ENCODE data around the gene FAM120B. TPM values are rescaled to one million over a fixed set of nuclear protein-coding genes. Genes with fewer than 3 reads are reported as not detected.
A peak's percentile ranks its signal among the peaks of the same experiment; 100 is the strongest.

Gene FAM120B
- total and polyA plus RNA-seq, 2 of the 4 experiments (the other 2 are of a cell fraction) = 15.3 to 28.0 TPM

DNA sequence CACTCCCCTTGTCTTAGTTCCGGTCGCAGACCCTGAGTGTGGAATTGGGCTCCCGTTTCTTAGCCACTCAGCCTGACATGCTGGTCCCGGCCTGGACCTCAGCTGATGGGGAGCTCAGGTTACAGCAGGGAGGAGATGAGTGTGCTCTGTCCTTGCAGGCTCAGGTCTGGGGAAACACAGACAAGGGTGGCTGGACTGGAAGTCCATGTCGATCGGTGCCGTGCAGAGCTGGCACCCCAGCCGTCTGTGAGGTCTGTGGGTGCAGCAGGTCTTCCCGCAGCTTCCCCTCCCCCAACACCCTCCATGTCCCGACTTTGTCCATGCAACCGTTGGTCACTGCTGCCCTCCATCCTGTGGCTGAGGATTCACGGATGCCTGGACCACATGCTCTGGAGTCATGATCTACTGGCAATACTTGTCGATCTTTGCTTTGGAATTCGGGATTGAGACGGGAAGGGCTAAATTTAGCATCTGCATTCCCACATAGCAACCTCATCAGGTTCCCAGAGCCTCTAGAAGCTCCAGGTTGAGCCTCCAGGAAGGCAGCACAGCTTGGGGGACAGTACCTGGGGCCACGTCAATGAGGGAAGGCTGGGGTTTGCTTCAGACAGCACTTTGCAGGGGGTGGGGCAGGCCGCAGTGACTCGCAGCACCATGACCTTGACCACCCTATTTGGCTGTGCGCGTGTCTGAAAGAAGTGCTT, 127.7 kb downstream of the FAM120B start:
- Histone ChIP-seq H3K36me3 (ENCODE audit: control insufficient read depth, insufficient read depth, low read length) (no peaks in the 10 kb centered on the region), H2BK20ac (ENCODE audit: low read depth, low read length) (no peak overlapping the region), H3K9me3 (ENCODE audit: control insufficient read depth, insufficient read depth, low read length) (no peaks in the 10 kb centered on the region), H3K9ac (ENCODE audit: low read depth, low read length) (no peak overlapping the region), H2AFZ (replicated peaks; ENCODE audit: low read length, poor library complexity) (peak overlapping the region; percentile 74), H3K4me1 (ENCODE audit: control insufficient read depth, insufficient read depth, low read length) (peaks cover 15% of the 10 kb centered on the region), H3K79me1 (ENCODE audit: low read depth in 1 of 2, low read length in 2 of 2) (0 out of 4 replicates have a peak, but pooled peaks cover 0 to 4% of the 10 kb centered on the region in 2 experiments), H3K56ac (ENCODE audit: extremely low read depth, insufficient read depth, low read length) (no peak overlapping the region), H3K27me3 (ENCODE audit: control insufficient read depth, insufficient read depth, low read length) (no peaks in the 10 kb centered on the region), H3K4ac (ENCODE audit: low read depth, low read length) (no peak overlapping the region), H3K9me1 (ENCODE audit: insufficient read depth, low read length) (peaks cover 10% of the 10 kb centered on the region), H2BK5ac (ENCODE audit: low read depth, low read length, poor library complexity, severe bottlenecking) (no peak overlapping the region), H3K4me3 (ENCODE audit: insufficient read depth, low read depth, low read length) (no peak overlapping the region), H3K14ac (replicated peaks; ENCODE audit: low read depth, low read length) (no peak overlapping the region), H3K27ac (ENCODE audit: insufficient read depth, low read length) (no peak overlapping the region), H3K23ac (ENCODE audit: low read depth, low read length) (no peak overlapping the region), H2AK5ac (ENCODE audit: low read depth, low read length) (0 out of 2 replicates have a peak overlapping the region, but pooled peaks have one; percentile 8), H4K8ac (ENCODE audit: low read depth in 2 of 2, low read length in 2 of 2) (no peak overlapping the region), H4K20me1 (ENCODE audit: insufficient read depth, low read length) (no peaks in the 10 kb centered on the region), H2AK9ac (replicated peaks; ENCODE audit: low read depth, low read length, poor library complexity) (peak overlapping the region; percentile 19), H4K91ac (ENCODE audit: insufficient read depth, low read depth, low read length) (no peak overlapping the region), H4K5ac (ENCODE audit: low read depth, low read length) (no peak overlapping the region), H2BK120ac (ENCODE audit: low read depth, low read length) (no peak overlapping the region), H3K4me2 (ENCODE audit: low read depth, low read length) (no peak overlapping the region), H3K18ac (ENCODE audit: low read depth, low read length) (no peak overlapping the region), H2BK15ac (ENCODE audit: low read depth, low read length) (no peak overlapping the region)
- POLR2A ChIA-PET (ENCODE audit: unreplicated experiment) = interaction anchor here (0.5 kb wide), 1 partner anchor 38 kb away, joined by 3 read pairs; no protein-coding TSS in a partner anchor
- in situ Hi-C loops (cut with MboI; ENCODE audit: low sequenced_read_pairs) = no loop called here
- BruUV-seq (replicated peaks) = no TSS peak
- ATAC-seq (ENCODE audit: low read depth) (no peak), DNase-seq (peak; percentile 50)
- TF ChIP-seq MAFK (IDR thresholded peaks at IDR 0.05; ENCODE audit: low read depth, low read length) (no peak), ELK1 (IDR thresholded peaks at IDR 0.05; ENCODE audit: borderline replicate concordance, low read depth, low read length) (no peak), USF2 (IDR thresholded peaks at IDR 0.05; ENCODE audit: low read depth, low read length) (no peak)
- dilution Hi-C loops (cut with HindIII; ENCODE audit: low sequenced_read_pairs, unreplicated experiment) = no loop called here
- intact Hi-C loops (cut with micrococcal nuclease) = no loop called here
- CTCF ChIA-PET = no interaction called here
- WGBS, 2 experiments (ENCODE audit: extremely low coverage in 2 of 2, insufficient read length in 1 of 2) = 78% methylated on average over 12 of the region's 20 CpGs; no CpG with 5 or more reads in 1 of the 2 experiments
